Right forelimb (tissue), 1 donor: ENCODE data around the gene KDM3A.

Experiments used
- DNase-seq: peaks from one replicate; pipeline ENCODE4 v3.0.0-alpha.2; 2018

Gene KDM3A

DNA sequence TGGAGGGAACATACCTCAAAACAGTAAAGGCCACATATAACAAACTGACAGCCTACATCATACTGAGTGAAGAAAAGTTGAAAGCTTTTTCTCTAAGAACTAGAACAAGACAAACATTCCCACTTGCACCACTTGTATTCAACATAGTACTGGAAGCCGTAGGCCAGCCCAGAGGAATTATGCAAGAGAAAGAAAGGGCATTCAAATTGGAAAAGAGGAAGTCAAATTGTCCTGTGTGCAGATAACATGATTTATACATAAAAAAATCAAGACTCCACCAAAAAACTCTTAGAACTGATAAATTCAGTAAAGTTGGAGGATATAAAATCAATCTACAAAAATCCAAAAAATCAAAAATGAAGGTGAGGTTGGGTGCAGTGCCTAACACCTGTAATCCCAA is 8.0 kb upstream of the KDM3A start:
- DNase-seq: no peak

DNA sequence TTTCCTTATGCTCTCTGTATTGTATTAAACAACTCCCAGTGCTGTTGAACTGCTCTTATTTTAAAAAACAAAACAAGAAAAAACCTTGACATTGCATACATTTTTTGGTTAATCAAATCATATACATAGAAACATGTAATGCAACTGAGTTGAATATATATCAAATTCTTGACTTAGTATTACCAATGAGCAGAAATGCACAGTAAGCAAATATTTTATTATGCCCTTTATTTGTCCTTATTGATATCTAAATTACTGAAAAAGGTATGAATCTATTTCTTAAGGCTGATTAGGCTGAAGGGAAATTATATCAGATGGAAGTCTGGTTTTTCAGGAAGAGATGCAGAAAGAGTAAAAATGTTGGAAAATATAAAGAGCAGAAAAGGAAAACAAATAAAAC is 6.9 kb upstream of the KDM3A start:
- DNase-seq: no peak

DNA sequence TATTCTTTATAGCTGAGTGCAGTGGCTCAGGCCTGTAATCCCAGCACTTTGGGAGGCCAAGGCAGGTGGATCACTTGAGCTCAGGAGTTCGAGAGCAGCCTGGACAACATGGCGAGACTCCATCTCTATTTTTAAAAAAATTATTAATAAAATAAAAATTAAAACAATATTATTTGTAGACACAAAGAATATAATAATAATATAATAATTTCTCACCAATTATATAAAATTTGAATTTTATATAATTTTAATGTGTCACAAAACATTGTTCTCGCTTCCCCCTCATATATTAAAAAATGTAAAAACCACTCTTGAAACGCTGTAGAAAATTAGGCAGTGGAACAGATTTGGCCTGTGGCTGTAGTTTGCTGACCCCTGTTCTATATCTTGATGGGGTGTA is 5.6 kb upstream of the KDM3A start:
- DNase-seq: no peak

DNA sequence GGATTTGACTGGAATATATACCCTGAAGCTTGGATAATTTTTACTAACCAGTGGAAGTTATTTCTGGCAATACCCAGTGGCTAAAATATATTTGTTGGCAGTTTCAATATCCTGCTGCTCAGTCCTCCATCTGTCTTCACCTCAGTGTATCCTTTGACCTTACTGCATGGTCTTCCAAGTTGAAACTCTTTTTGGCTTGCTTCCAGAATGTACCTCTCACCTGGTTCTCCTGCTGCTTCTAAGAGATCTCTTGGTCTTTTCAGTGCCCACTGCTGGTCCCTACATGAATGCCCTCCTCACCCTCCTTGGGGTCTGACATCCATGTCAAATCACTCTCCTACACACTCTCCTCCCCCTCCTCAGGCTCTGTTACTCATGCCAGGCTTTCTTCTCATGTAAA is 4.8 kb upstream of the KDM3A start:
- no peak for DNase-seq

DNA sequence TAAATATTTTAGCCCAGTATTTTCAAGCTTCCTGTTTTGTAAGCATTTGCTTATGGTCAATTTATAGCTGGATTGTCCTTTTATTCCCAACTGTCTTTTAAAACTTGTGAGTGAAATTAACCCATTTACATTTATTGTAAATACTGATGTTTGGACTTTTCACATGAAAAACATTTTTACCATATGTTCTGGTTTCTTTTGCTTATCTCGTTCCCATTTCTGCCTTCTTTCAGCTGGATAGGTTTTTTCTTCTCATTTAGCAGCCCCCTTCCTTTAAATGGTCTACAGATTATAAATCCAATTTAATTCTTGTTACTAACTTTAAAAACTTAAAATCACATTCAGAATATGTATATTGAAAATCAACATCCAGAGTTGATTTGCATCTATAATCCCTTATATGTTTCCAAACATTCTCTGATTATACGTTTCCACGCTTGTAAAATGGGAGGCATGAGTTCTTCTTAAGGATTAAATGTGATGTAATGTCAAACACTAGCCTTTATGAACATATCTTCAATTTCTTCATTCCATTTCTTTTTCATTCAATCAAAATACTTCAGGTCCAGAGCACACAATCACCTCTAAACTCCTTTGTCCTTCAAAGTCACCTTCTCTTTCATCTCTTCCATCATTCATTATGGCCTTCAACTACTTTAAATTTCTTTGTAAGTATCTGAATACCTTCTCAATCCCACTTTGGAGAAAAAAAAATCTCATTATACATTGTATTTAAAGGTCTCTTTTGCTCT is 1.1 kb upstream of the KDM3A start:
- no peak for DNase-seq

DNA sequence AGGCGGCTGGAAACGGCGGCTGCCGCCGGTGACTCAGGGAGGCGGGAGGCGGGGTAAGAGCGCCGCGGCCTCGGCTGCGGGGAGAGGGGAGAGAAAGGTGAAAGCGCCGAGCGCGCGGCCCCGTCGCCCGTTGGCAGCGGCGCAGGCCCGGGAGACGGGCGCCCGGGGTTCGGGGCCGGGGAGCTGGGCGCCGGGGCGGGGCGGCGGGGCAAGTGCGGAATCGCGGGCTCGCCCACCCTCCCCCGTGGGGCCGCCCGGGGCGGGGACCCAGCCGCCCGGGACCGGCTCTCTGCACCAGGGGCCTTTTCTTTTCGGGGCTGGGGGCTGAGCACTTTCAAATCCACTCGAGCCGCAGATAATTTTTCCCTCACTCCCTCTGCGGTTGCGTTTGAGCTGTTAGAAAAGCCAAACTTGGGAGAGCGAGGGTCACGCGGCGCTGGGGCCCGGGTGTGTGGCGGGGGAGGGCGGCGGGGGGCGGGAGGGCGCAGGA is 266 bp downstream of the KDM3A start:
- DNase-seq: no peak

DNA sequence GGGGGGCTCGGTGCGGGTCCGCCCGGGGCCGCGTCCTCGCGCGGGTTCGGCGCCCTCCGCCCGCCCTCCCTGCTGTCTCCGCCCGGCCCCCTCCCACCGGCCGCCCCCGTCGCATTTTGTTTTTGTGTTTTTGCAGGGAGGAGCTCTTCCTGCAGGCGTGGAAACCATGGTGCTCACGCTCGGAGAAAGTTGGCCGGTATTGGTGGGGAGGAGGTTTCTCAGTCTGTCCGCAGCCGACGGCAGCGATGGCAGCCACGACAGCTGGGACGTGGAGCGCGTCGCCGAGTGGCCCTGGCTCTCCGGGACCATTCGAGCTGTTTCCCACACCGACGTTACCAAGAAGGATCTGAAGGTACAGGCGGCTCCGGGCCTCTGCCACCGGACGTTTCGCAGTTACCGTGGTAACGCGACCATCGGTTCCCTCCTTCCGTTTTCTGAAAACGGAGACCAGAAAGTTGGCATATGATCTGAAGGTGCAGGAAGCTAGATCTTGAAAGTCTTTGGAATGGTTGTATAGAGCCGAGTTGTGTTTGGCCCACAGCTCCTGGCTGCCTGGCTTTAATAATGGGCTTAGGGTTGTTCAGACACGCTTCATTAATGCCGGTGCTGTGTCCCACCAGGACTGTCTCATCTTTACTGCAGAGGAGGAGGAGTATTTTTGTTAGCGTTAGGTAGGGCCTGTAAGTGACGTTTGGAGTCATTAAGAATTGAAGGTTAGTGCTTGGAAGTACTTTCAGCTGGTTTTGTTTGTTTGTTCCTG is 891 bp downstream of the KDM3A start:
- DNase-seq: peak; percentile 83

DNA sequence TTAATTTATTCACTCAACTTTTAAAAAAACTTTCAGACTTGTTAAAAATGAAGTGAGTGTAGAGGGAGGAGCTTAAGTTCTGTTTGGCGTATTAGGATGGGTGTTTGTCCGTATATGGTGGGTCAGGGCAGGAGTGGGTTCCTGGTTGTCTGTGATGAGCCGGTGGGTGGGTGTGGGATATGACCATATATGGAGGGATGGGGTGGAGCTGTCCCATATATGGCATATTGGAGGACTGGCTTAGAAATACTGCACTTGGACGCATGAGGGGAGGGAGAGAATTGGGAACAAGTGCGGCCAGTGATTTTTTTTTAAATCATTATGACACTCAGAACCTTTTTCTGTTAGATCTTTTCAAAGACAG is 1.5 kb downstream of the KDM3A start:
- peak; percentile 79 for DNase-seq

DNA sequence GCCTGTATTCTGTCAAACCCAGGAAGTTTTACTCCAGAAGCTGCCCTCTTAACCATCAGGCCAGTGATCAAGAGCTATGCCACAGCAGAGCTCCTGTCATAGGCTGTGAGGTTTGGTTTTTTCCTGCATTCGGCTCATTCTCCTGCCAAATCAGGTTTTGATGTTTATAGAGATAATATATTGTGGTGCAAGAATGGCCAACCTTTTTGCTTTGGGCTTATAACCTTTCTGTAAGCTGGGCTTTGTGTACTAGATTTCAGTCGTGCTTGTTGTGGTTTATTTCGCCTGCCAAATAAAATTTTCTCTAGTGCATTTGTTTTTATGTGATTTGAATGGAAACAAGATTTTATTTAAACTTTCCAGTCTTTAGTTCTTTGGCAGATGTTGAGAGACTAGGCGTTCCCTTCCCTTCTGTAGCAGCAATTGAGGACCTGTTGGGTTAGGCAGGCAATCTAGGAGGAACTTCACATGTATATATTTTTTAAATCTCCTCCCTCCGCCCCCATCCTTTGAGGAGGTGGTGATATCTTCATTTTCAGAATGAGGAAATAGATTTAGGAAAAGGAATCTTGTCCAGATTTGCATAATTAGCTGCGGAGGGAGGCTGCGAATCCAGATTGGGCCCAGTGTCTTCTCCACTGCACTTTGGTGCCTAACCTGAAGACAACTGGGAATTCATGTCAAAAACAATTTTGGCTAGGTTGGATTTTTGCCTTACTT is 2.6 kb downstream of the KDM3A start:
- DNase-seq: no peak

DNA sequence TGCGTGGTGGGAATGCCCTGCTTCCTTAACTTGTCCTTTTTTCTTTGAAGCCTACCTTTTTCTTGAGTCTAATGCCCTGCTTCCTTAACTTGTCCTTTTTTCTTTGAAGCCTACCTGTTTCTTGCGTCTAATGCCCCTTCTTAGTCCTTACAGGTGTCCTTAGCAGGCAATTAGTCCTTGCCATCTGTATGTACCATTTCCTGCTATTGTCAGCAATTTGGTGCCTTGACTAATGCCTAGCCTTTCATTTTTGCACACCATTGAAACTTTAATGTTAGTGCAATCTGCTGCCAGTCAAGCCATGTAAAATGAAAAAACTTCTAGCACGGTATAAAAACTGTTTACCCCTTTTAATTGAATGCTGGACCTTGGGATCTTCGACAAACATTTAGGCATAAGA is 4.3 kb downstream of the KDM3A start:
- DNase-seq: no peak

DNA sequence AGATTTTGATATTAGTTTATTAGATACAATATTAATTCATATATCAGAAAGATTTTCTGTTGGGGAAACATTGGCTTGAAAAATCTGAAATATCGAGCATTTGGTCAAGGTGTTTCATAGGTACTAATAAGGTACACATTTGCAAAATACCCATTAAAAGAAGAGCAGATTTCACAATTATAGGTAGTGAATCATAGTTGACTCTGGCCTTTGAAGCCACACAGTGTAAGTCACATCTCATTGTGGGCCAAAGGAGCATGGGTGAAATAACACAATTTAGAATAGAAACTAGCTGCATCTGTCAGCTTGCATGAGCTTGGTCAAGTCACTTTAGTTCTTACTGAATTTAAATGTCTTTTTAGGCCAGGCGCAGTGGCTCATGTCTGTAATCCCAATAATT is 4.9 kb downstream of the KDM3A start:
- DNase-seq: no peak

DNA sequence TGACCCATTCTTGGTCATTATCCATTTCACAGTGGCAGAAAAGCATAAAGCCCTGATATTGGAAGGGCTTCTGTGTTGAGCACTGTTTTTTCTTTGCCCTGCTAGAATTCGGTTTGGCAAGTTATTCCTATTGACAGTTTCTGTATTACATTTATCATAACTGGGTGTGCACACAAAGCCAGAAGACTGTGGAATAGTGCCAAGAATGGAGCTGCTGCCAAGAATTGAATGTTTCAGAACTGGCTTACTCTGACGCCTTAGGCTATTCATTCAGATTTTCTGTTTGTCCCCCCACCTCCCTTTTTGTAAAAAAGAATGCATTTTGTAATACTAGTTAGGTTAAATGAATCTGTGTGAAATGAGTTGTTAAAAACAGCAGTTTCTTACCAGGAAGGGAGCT is 12.7 kb downstream of the KDM3A start:
- DNase-seq: peak; percentile 68

DNA sequence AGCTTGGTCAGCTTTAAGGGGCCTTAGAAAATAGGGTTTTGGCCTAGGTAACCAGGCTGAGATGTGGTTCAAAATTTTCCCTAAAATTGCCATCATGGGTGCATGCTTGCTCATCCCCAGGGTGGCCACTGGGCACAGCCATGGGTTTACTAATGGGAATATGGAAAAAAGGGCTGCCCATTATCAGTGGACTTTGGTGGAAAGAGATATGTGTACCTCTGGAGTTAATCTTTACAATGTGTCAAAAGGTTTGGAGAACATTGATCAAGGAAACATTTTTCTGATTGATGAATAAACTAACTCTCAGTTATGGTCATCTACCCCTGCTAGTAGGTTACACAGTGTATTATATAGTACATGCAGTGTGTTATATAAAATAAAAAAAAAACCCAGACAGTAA is 13.1 kb downstream of the KDM3A start:
- no peak for DNase-seq

DNA sequence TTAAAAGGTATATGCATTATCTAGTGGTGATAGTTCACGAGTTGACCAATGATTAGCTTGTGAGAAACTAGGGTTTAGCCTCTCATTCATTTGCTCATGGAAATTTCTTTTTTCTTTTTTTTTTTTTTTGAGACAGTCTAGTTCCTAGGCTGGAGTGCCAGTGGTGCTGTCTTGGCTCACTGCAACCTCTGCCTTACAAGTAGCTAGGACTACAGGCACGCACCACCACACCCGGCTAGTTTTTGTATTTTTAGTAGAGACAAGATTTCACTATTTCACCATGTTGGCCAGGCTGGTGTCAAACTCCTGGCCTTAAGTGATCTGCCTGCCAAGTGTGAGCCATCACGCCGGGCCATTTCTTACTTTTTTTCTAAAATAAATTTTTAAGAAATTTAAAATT is 14.0 kb downstream of the KDM3A start:
- no peak for DNase-seq

DNA sequence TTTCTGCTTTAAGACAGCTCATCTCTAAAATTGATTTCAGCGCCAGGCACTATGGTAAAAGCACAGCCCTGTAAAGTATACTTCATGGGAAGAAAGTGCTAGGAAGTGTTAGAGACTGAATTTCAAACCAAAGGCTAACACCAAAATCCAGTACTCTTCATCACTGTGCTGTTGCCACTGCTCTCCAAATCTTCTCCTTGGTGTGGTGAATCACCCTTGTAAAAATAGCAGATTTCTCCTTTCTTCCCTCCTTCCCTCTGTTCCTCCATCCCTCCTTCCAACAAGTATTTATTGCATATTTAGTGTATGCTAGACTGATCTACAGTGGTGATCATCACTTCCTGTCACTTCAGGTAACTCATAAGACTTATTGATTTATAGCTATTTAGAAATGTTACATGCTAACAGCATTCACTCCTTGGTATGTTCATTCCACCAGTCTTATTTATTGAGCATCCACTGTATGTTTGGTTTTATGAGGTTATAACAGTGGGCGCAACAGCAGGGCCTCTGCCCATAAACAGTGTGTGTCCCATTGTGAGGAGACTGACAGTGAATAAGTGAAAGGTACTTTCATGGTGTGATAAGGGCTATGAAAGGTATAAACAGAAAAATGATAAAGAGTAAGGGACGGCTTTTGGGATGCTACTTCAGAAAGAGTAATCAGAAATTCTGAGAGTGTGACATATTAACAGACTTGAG is 20.0 kb downstream of the KDM3A start:
- DNase-seq: no peak

DNA sequence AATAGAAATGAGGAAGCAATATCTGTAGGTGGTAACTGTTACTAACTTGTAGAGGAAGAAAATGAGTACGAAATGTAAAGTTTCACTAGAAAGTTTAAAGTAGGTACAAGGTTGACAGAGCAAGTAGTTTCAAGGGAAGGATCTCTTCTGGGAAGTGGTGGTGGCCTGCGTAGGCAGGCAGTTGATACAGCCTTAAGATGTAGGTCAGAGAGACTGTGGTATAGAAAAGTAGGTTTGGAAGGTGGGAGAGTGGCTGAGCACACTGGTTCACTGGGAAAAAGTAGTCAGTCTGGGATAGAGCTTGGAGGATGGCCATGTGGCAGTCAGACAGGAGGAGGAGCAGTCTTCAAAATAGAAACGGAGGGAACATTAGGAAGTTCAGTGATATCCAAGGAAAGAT is 23.5 kb downstream of the KDM3A start:
- DNase-seq: peak; percentile 60

DNA sequence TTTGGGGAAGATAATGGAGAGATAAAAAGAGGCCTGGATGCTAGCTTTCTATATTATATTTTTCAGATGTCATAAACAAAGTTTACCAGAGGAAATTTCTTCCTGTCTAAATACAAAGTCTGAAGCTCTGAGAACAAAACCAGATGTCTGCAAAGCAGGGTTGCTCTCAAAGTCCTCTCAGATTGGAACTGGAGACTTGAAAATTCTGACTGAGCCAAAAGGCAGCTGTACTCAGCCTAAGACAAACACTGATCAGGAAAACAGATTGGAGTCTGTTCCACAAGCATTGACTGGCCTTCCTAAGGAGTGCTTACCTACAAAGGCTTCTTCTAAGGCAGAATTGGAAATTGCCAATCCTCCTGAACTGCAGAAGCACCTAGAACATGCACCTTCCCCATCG is 25.1 kb downstream of the KDM3A start:
- DNase-seq: no peak

DNA sequence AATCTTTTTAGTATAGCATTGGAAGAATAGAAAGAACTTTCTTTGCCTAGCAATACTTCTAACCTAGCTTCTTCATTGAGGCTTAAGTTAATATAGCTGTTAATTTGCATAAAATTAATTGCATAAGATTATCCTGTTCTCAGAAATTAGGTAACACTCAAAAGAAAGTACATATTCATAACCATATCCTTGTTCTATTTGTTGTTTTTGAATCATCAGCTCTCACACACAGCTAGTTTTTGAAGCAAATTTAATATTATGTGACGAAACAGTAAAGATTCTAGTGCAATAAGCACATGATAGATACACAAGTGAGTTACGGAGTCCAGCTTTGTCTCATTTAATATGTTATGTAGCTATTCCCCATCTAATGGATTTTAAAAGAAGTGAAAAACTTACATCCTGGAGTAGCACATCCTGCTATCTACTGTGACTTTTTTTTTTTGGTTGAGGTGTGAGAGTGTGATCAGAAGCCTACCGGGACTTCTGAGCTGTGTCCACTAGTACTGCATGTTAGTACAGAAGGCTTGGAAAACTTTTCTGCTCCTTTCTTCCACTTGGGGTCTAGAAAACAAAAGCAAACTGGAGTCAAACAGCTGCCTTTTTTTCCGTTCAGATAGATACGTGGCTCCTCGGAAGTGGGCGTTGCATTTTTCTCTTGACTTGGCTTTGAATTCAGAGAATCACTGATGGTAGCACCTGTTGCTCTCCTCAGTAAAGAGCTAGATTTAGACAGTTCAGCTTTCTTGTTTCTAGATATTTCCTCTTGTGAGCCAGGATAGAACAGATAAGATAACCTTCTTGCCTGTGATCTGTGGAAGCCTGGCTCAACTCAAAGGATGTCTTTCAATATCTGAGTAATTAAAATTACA is 27.2 kb downstream of the KDM3A start:
- DNase-seq: no peak

DNA sequence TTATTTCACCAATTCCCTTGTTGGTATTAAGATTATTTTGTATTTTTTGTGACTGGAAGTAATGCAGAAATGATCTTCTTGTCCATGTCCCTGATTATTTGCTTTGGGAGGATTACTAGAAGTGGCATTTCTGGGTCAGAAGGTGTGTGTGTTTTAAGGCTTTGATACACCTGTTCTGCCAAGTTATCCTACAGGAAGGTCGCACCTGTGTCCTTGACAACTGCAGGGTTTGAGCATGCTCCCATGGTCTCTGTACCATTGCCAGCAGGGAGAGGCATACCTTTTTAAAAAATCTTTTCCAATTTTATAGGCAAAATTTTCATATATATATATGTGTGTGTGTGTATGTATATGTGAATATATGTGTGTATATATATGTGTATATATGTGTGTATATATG is 29.7 kb downstream of the KDM3A start:
- DNase-seq: no peak

DNA sequence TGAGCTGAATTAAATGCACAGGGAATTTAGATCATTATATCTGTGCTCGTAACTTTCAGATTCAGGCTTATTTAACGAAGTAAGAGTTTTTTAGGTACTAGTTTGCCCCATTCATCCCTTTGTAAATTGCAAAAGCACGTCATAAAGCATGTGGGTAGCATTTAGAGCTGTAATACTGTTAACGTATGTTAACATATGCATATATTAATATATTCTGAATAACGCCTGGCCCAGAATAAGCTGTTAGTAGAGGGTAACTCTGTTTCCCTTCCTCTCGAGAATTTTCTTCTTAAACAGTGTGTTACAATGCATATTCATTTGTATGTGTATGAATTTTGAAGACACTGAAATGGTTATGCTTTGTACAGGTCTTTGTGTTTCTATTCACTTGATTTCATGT is 30.5 kb downstream of the KDM3A start:
- no peak for DNase-seq

DNA sequence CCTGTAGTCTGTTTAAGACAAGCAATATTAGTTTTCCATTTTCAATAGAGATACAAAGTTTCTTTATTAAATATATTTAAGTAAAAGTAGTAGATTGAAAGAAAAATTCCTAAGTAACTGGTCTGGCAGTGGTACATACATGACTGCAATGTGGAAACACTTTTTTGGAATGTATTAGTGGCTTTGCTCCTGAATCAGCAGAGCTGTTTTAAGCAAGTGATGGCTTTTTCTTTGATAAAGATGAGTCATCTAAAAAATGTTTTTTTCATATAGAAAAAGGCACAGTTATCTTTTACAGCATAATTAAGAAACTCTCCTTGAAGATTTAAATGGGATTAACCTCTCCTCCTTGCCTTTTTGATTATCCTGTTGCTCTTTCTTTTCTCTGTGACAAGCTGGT is 34.9 kb downstream of the KDM3A start:
- no peak for DNase-seq

DNA sequence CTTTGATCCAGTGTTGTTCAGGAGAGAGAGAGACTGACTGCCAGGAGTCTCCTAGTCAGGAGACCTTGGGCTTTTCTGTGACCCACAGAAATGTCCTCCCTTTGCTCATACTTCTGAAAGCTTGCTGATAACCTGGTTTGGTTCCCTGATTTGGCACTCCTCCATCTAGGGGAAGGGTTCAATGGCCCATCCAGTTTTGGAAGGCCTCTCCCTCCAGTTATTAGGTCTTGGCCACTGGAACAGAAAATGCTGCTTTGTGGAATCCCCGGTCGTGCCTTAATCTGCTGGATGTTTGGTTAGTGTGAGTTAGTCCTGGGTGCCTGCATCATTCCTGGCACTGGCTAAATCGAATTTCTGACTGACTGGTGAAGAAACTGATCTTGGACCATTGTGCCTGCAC is 35.7 kb downstream of the KDM3A start:
- DNase-seq: no peak
